Lower leg skin (tissue), 4 donors: ENCODE data around the gene EFEMP2. TPM values are rescaled to one million over a fixed set of nuclear protein-coding genes. Genes with fewer than 3 reads are reported as not detected.

Experiments used
- DNase-seq, 2 donors: peaks; one replicate each; pipeline ENCODE4 v3.0.0-alpha.2; 2019; ENCODE audit warnings: low spot score in 2 of 2
- H3K4me3 ChIP-seq: fragments of 200-600 bp; sonication (generic); 2 replicates; pipeline ENCODE4 v1.5.1; 2017; ENCODE audit warnings: mild to moderate bottlenecking, low read depth; ENCODE audit not compliant: poor library complexity, severe bottlenecking
- POLR2A ChIP-seq, 2 donors: fragments of 450-650 bp; IDR thresholded peaks; one replicate each; pipeline ENCODE4 v1.6.1; 2016 to 2017; ENCODE audit warnings: antibody characterized with exemption in 2 of 2, mild to moderate bottlenecking in 1 of 2, moderate library complexity in 1 of 2
- WGBS, 2 donors: methylation state at CpG; one replicate each; pipeline ENCODE4 v1.1.5; 2018; 5-methylcytosine and 5-hydroxymethylcytosine counted together
- intact Hi-C: fragments of 100-400 bp; cut with DNase I; formaldehyde crosslinking; loops from one replicate; pipeline ENCODE4 v1.15.0; 2023; ENCODE audit warnings: low total_unique reads
- total RNA-seq, 4 donors: library from RNA; depleted of rRNA; stranded (reverse); fragments of >200 nt; gene quantifications; one replicate each; pipeline ENCODE4 v1.1.0, GENCODE V29; 2016
- TF ChIP-seq, protein P1 (sequence below), 3 donors: fragments of 450-650 bp; IDR thresholded peaks; one replicate each; pipeline ENCODE4 v1.5.1; 2016; ENCODE audit warnings: antibody characterized with exemption in 3 of 3, mild to moderate bottlenecking in 3 of 3, moderate library complexity in 2 of 3

EFEMP2 gene
- total RNA-seq, 4 donors from 2014 or later: 12.0 to 29.8 (median 16.3) TPM

DNA sequence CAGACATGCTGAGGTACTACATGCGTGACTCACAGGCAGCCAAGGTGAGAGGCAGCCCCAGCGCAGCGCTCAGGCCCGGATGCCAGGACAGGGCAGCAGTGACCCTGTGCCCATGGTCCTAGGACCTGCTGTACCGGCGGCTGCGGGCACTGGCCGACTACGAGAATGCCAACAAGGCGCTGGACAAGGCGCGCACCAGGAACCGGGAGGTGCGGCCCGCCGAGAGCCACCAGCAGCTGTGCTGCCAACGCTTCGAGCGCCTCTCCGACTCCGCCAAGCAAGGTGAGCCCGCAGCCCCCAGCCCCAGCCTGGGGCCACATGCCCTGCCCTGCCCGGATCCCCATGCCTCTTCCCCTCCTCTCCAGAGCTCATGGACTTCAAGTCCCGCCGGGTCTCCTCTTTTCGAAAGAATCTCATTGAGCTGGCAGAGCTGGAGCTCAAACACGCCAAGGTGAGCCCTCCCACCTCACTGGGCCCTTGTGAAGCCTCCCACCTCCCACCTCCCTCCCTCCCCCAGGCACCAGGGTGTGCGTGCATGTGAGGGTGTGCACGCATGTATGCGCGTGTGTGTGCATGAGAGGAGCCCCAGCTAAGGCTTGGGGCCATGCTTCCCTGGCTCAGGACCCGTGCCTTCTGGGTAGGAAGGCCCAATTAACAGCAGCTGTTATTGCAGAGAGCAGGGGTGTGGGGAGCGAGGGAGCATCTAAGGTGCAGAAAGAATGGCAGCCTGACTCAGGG, 19.9 kb downstream of the EFEMP2 start:
- no peak for DNase-seq
- no peak overlapping the region for H3K4me3 ChIP-seq
- 62 to 73% methylated on average over 14 to 33 of the region's 33 CpGs for WGBS, 2 donors
- intact Hi-C loops: no loop called here
- TF ChIP-seq, protein P1, sequence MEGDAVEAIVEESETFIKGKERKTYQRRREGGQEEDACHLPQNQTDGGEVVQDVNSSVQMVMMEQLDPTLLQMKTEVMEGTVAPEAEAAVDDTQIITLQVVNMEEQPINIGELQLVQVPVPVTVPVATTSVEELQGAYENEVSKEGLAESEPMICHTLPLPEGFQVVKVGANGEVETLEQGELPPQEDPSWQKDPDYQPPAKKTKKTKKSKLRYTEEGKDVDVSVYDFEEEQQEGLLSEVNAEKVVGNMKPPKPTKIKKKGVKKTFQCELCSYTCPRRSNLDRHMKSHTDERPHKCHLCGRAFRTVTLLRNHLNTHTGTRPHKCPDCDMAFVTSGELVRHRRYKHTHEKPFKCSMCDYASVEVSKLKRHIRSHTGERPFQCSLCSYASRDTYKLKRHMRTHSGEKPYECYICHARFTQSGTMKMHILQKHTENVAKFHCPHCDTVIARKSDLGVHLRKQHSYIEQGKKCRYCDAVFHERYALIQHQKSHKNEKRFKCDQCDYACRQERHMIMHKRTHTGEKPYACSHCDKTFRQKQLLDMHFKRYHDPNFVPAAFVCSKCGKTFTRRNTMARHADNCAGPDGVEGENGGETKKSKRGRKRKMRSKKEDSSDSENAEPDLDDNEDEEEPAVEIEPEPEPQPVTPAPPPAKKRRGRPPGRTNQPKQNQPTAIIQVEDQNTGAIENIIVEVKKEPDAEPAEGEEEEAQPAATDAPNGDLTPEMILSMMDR (IDR thresholded peaks at IDR 0.05): no peak
- no peak for TF ChIP-seq POLR2A (IDR thresholded peaks at IDR 0.05)

DNA sequence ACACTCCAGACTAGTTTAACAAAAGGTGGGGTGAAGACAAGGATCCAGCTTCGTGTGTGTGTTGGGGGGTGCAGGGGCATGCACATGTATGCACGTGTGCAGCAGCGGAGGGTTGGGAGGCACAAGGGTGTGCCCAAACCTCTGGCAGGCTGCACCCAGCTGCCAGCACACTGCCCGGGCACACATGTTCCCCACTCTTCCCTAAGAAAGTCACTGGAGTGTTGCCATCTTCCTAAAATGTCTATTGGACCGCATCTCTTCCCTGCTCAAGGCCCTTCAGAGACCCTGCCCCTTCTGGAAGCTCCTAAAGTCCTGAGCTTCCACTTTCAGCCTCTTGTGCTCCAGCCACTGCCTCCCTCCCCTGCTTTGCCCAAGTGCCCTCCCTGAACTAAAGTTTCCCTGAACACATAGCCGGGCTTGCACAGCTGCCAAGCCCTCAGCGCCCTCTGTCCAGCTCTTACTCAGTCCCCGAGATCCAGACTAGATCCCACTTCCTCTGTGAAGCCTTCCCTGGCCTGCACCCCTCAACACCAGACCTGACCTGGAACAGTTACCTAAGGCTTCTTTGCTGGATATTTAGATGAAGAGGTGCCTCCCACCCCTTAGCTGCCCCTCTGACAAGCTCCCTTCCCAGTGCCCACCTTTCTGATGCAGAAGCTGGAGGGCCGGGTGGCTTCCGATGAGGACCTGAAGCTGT, 20.6 kb downstream of the EFEMP2 start:
- 54 to 73% methylated on average over 10 of the region's 10 CpGs for WGBS, 2 donors
- no peak for DNase-seq
- TF ChIP-seq, protein P1 (IDR thresholded peaks at IDR 0.05): no peak
- TF ChIP-seq POLR2A (IDR thresholded peaks at IDR 0.05): no peak
- intact Hi-C loops: no loop called here
- H3K4me3 ChIP-seq: no peak overlapping the region

DNA sequence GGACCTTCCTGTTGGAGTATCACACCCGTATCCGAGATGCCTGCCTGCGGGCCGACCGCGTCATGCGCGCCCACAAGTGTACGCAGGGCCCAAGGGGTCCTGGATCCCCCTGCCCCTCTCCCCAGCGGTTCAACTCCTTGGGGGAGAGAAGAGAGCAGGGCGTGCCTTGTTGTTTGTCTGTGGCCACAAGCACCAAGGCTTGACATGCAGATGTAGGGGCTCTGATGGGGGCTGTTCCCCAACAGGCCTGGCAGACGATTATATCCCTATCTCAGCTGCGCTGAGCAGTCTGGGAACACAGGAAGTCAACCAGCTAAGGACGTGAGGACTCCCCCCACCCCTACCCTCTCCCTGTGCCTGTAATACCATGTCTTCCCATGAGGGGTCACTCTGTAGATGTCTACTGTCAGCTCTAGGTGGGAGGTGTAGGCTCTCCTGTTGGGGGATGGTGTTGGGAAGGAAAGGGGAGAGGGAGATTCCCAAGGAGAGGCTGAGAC, 21.5 kb downstream of the EFEMP2 start:
- DNase-seq: no peak
- intact Hi-C loops: no loop called here
- H3K4me3 ChIP-seq: no peak overlapping the region
- no peak for TF ChIP-seq POLR2A (IDR thresholded peaks at IDR 0.05)
- TF ChIP-seq, protein P1 (IDR thresholded peaks at IDR 0.05): no peak
- 89 to 92% methylated on average over 14 of the region's 14 CpGs for WGBS, 2 donors

DNA sequence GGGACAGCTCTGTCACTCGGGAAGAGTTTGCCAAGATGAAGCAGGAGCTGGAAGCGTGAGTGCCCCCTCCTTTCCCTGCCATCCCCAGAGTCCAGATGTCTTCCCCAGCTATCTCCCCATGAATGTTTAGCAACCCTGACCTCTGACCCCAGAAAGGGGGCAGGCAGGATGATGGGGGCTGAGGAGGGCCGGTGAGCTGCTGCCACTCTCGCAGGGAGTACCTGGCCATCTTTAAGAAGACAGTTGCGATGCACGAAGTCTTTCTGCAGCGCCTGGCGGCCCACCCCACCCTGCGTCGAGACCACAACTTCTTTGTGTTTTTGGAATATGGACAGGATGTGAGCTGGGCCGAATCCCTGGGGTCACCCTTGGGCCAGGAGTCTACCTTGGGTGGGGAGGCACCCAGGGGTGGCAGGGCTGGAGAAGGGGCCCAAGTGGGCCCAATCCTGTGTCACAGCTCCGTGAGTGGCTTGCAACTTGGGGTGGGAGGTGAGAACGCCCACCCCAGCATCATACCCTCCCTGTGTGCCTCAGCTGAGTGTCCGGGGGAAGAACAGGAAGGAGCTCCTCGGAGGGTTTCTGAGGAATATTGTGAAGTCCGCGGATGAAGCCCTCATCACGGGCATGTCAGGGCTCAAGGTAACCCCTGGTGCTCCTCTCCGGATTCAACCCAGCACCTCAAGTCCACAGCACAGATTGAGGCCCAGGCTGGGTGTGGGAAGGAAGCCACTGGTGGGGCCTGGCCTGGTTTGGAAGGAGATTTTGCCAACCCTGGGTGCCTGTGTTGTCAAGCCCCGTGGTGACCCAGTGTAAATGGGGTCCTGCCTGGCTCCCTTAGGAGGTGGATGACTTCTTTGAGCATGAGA, 22.1 kb downstream of the EFEMP2 start:
- TF ChIP-seq, protein P1 (IDR thresholded peaks at IDR 0.05): no peak
- no peak for TF ChIP-seq POLR2A (IDR thresholded peaks at IDR 0.05)
- WGBS, 2 donors: 77 to 79% methylated on average over 15 to 18 of the region's 20 CpGs
- H3K4me3 ChIP-seq: no peak overlapping the region
- DNase-seq: no peak
- intact Hi-C loops: no loop called here

DNA sequence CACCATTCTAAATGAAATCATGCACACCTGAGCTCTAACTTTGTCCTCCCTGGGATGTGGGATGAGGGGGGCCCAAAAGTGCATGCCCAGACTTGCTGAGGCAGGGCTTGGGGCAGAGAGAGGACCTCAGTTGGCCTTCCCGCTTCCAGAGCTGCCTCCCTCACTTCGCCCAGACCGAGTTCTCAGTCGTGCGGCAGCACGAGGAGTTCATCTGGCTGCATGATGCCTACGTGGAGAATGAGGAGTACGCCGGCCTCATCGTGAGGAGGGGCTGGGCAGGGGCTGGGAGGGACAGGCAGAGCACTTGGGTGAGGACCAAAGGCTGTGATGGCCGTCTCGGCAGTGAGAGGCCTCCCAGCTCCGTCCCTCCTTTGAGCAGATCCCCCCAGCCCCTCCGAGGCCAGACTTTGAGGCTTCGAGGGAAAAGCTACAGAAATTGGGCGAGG, 22.8 kb downstream of the EFEMP2 start:
- DNase-seq: no peak
- TF ChIP-seq, protein P1 (IDR thresholded peaks at IDR 0.05): no peak
- TF ChIP-seq POLR2A (IDR thresholded peaks at IDR 0.05): no peak
- 56 to 69% methylated on average over 10 to 12 of the region's 16 CpGs for WGBS, 2 donors
- H3K4me3 ChIP-seq: no peak overlapping the region
- intact Hi-C loops: no loop called here
